Mucosa of rectum (tissue), 2 donors: ENCODE data around the gene SIM1.

Source experiments
- H3K27ac ChIP-seq, 2 donors: one replicate each; pipeline ENCODE4 v1.7.0; 2013; ENCODE audit warnings: inconsistent platforms in 2 of 2, low read depth in 2 of 2, low read length in 2 of 2
- H3K27me3 ChIP-seq, 2 donors: one replicate each; pipeline ENCODE4 v1.7.0; 2013; ENCODE audit warnings: low read length in 2 of 2; ENCODE audit not compliant: control insufficient read depth in 2 of 2, insufficient read depth in 2 of 2
- H3K36me3 ChIP-seq, 2 donors: one replicate each; pipeline ENCODE4 v1.7.0; 2013; ENCODE audit warnings: low read length in 2 of 2; ENCODE audit not compliant: control insufficient read depth in 2 of 2, insufficient read depth in 2 of 2
- H3K4me1 ChIP-seq, 2 donors: one replicate each; pipeline ENCODE4 v1.7.0; 2013; ENCODE audit warnings: low read length in 2 of 2, mild to moderate bottlenecking in 1 of 2; ENCODE audit not compliant: control insufficient read depth in 2 of 2, insufficient read depth in 2 of 2
- H3K4me3 ChIP-seq, 2 donors: one replicate each; pipeline ENCODE4 v1.7.0; 2013; ENCODE audit warnings: low read length in 2 of 2
- H3K9ac ChIP-seq, 2 donors: one replicate each; pipeline ENCODE4 v1.7.0; 2013; ENCODE audit warnings: low read length in 2 of 2, low read depth in 1 of 2, mild to moderate bottlenecking in 1 of 2
- H3K9me3 ChIP-seq, 2 donors: one replicate each; pipeline ENCODE4 v1.7.0; 2013; ENCODE audit warnings: low read length in 2 of 2; ENCODE audit not compliant: control insufficient read depth in 2 of 2
- donor health status: healthy.
- donor health status: Normal muscosa, but diverticular disease.

SIM1 gene

DNA sequence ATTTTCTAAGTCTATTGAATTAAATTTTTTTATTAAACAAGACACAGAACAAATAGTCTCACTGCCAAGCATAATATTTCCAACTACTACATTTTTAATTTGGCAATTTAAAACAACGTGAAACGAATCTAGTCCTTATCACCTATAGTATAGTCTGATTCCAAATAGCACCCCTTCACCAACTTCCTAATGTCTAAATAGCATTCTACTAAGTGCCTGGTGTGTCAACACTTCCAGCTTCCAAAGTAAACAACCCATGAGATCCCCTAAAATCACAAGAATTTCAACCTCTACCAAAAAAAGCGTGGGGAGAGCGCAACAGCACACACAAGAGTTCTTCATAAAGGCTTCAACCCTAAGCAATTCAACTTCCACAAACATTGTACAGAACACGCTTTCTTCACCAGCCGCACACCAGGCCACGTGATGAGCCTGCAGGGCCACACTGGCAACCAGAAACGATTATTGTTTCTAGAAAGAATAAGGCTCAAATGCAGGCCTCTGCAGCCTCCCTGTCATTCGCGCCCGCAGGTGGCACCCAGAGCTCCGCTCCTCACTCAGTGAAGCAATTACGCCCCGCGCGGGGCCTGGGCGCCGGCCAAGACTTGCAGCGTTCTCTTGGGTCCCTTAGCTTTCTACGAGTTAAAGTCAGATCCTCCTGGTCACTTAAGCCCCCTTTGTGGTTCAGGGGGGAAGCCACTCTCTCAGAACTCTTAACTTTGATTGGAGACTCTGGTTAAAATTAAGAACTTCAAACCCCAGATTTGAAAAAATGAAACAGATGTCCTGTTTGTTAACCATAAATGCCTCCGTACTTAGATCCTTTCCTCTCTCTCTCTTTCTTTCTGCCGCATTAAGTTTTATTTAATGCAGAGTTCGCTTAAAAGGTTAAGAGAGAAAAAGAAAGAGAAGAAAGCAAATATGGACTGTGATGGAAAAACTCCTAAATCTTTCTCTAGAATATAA, 18.3 kb downstream of the SIM1 start:
- Histone ChIP-seq H3K27ac (no peak overlapping the region), H3K9ac (no peak overlapping the region), H3K36me3 (no peaks in the 10 kb centered on the region), H3K27me3 (peaks cover 43 to 58% of the 10 kb centered on the region in 2 donors), H3K4me1 (no peaks in the 10 kb centered on the region), H3K4me3 (no peak overlapping the region), H3K9me3 (no peaks in the 10 kb centered on the region)

DNA sequence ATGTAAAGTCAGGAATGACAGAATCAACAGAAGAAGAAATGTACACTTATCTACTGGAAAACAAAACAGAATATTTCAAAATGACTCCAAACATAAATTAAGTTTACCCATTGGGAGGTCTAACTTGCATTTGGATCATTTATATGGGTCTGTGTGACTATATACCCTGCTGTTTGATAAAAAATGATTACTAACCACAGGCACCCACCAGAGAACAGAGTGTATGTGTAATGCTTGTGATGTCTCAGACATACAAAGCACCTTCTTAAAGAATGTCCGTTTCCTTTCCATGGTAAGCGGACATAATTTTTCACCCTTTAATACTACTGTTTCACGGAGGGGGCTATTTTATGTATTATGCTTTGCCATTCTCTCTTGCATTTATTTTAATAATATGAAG, 19.2 kb downstream of the SIM1 start:
- no peak overlapping the region for H3K9ac ChIP-seq

DNA sequence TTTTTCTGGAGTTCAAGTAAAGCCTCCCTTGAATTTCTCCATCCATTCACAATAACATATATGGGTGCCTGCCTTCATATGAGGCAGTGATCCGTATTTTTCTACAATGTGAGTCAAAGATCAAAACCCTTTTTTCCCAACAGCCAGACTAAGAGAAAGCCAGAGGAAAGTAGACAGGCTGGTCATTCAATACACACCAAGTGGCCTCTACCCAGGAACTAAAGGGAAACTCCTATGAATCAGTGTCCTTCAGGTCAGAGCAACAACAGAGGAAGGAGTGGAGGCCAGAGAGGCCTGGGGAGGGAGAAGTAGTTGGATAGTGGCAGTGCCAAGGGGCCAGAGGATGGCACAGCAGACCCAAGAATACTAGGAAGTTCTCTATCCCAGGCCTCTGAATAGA, 23.8 kb downstream of the SIM1 start:
- Histone ChIP-seq H3K4me1 (no peaks in the 10 kb centered on the region), H3K9me3 (no peaks in the 10 kb centered on the region), H3K27me3 (peaks cover 10 to 17% of the 10 kb centered on the region in 2 donors), H3K27ac (no peak overlapping the region), H3K4me3 (no peak overlapping the region), H3K9ac (no peak overlapping the region), H3K36me3 (no peaks in the 10 kb centered on the region)

More for the DNA sequence above, 19.2 kb downstream of the SIM1 start:
- H3K36me3 ChIP-seq, result no peaks in the 10 kb centered on the region
- no peaks in the 10 kb centered on the region for H3K9me3 ChIP-seq
- H3K27ac ChIP-seq, result no peak overlapping the region
- H3K27me3 ChIP-seq, result peaks cover 38 to 58% of the 10 kb centered on the region in 2 donors
- no peaks in the 10 kb centered on the region for H3K4me1 ChIP-seq
- no peak overlapping the region for H3K4me3 ChIP-seq

DNA sequence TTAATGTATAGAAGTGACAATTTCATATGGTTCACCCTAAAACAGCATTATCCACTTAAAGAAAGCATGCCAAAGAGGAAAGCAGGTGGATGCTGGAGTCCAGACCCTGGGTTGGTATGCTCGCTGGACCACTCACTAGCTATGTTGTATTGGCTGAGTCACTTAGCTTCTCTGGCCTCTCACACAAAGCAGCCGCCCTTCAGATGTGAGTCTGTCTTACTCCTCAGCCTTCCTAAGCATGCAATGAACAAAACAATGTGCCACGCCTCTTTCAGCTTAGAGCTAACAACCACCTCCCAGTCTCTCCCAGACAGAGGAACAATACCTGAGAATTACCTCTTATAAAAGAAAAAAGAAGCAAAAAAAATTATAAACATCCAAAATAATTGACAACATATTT, 29.4 kb downstream of the SIM1 start:
- Histone ChIP-seq H3K4me3 (no peak overlapping the region), H3K9me3 (no peaks in the 10 kb centered on the region), H3K4me1 (no peaks in the 10 kb centered on the region), H3K27me3 (peaks cover 0 to 2% of the 10 kb centered on the region in 2 donors), H3K27ac (no peak overlapping the region), H3K36me3 (no peaks in the 10 kb centered on the region), H3K9ac (no peak overlapping the region)

DNA sequence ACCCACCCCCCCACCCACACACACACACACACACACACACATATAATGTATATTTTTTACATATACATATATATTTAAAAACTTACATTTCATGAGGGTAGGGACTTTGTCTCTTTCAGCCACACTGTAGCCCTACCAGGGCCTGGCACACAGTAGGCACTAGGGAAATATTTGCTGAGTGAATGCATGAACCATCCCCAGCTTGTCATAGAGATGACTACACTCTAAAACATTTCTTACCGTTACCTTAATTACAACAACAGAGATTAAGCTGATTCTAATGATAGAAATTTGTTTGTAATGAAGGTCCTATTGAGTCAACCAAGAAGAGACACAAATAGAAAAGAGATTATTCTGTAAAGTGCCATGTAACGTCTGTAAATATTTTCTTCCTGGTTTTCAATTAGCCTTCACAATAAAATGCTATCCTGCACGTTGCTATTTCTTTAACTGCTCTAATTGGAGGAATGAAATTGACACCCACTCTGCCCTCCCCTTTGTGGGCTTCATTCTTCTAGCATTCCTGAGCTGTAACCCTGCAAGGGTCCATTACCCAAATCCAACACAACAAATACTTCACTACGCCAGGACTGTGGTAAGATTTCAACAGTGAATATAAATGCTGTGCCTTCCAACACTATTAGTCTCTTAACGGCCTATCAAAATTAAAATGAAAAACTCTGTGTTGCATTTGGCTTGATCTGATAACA, 30.8 kb downstream of the SIM1 start:
- H3K9ac ChIP-seq, result no peak overlapping the region
- no peak overlapping the region for H3K4me3 ChIP-seq
- no peak overlapping the region for H3K27ac ChIP-seq
- H3K4me1 ChIP-seq, result no peaks in the 10 kb centered on the region
- no peaks in the 10 kb centered on the region for H3K36me3 ChIP-seq
- no peaks in the 10 kb centered on the region for H3K9me3 ChIP-seq
- peaks cover 0 to 2% of the 10 kb centered on the region in 2 donors for H3K27me3 ChIP-seq

DNA sequence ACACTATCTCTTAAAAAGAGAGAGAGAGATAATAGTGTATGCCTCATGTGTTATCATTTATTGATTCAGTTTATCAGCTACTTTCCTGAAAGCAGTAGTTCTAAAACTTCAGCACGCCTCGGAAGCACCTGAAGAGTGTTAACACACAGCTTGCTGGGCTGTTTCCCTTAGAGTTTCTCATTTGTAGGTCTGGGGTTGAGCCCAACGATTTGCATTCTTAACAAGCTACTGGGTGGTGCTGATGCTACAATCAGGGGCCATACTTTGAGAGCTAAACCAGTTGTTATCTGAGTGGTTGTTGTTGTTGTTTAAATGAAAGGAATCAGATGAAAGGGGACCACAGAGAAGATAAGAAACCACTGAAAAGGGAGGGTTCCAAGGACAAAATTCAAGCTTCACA, 32.6 kb downstream of the SIM1 start:
- H3K4me1 ChIP-seq, result no peaks in the 10 kb centered on the region
- no peaks in the 10 kb centered on the region for H3K9me3 ChIP-seq
- no peaks in the 10 kb centered on the region for H3K36me3 ChIP-seq
- H3K27me3 ChIP-seq, result peaks cover 0 to 2% of the 10 kb centered on the region in 2 donors
- no peak overlapping the region for H3K4me3 ChIP-seq
- H3K27ac ChIP-seq, result no peak overlapping the region
- H3K9ac ChIP-seq, result no peak overlapping the region

DNA sequence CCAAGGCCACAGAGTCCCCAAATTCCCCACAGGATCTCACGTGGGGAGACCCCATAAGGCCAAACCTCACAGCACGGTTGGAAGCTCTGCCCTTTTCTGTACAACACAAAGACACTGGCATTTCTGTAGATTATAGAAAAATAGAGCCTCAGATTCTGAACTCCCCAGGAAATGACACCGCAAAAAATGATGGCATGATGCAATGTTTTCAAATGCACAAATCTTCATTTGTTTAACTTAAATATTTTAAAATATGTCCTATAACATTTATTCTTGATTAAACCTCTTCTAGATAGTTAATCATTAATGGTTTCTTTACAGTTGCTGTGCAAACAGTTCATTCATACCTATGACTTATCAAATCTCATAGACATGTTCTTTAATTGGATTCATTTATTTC, 33.8 kb downstream of the SIM1 start:
- peaks cover 0 to 2% of the 10 kb centered on the region in 2 donors for H3K27me3 ChIP-seq
- no peaks in the 10 kb centered on the region for H3K4me1 ChIP-seq
- no peak overlapping the region for H3K9ac ChIP-seq
- H3K36me3 ChIP-seq, result no peaks in the 10 kb centered on the region
- no peaks in the 10 kb centered on the region for H3K9me3 ChIP-seq
- H3K27ac ChIP-seq, result no peak overlapping the region
- no peak overlapping the region for H3K4me3 ChIP-seq

DNA sequence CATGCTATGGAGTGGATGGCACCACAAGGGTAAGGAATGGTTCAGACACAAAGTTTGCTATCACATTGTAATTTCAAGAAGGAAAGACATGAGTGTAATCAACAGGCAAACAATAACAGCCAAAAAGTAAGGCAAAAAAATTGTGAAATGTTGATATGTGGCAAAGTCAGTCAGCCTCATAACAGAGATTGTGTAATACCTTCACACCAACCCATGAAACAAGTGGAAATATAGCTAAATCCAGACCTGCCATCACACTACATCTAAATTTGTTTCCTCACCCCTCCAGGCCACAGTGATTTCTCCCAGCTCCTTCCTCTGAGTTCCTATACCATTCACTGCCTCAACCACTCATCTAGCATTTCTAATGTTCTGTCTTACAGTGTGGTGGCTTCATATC, 37.3 kb downstream of the SIM1 start:
- Histone ChIP-seq H3K4me3 (no peak overlapping the region), H3K36me3 (no peaks in the 10 kb centered on the region), H3K9me3 (no peaks in the 10 kb centered on the region), H3K27me3 (no peaks in the 10 kb centered on the region), H3K9ac (no peak overlapping the region), H3K27ac (no peak overlapping the region), H3K4me1 (no peaks in the 10 kb centered on the region)

DNA sequence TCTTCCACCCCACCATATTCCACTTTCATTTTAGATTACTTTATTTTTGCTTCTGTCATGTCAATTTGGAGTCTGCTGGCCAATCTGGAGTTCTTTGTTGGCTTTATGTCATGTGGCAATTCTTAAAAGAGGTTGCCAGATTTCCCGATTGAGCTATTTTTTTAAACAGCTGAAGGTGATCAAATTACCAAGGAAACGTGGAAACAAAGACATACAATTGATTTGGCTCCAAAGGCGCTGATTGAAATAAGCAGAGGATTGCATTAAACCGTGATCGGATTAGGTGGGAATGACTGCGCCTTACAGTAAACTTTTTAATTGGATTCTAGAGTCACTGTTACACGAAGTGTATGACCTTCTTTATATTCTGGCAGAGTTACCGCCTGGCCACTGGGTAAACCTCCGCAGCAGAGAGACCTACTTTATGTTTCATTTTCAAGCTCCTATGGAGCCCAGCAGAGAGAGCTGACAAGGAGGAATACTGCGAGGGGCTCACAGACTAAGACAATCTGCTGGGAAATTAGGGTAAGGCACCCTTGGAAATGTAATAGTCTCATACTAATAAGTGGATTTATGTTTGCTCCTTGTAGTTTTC, 37.9 kb downstream of the SIM1 start:
- Histone ChIP-seq H3K9ac (no peak overlapping the region), H3K4me3 (no peak overlapping the region), H3K27ac (no peak overlapping the region), H3K4me1 (no peaks in the 10 kb centered on the region), H3K9me3 (no peaks in the 10 kb centered on the region), H3K27me3 (no peaks in the 10 kb centered on the region), H3K36me3 (no peaks in the 10 kb centered on the region)

DNA sequence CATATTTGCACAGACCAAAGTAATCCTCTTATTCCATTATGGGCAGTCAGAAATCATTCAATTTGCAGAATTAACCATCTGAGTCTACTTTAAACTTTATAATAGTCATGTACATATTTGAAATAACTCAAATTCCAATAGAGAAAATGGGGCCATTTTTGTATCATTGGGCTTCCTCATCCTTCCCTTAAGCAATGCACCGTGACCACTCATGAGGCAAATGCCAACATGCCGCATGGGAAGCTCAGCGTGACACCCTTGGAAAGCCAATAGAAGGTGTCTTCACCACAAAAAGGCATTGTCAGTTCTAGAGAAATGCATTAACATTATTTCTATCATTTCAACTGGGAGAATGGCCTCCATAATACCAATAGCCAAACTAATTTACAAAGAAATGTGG, 38.5 kb downstream of the SIM1 start:
- H3K27me3 ChIP-seq, result no peaks in the 10 kb centered on the region
- no peak overlapping the region for H3K4me3 ChIP-seq
- no peaks in the 10 kb centered on the region for H3K36me3 ChIP-seq
- no peak overlapping the region for H3K9ac ChIP-seq
- H3K27ac ChIP-seq, result no peak overlapping the region
- H3K4me1 ChIP-seq, result no peaks in the 10 kb centered on the region
- H3K9me3 ChIP-seq, result no peaks in the 10 kb centered on the region
